Measurements from ENCODE around the gene TGM6.

Gene TGM6

DNA sequence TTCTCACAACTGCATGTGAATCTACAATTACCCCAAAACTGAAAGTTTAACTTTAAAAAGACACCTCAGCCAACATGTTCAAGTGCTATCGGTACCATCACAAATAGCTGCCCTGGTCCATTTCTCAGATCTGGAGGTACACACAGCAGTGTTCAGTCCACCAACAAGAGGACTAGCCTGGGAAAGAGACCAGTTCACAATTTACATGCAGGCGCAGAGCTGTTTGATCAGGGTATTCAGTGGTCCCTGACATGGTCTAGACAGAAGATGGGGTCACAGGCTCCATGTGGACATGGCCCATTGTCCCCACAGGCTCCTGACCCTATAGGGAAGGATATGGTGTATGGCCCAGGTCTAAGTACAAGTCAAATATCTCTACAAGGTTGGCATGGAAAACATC lies 15.6 kb upstream of the TGM6 start:
- DNase-seq = no peak

GRCh38 chr20:2365666-2366065 lies 15.0 kb upstream of the TGM6 start:
- DNase-seq = no peak

DNA sequence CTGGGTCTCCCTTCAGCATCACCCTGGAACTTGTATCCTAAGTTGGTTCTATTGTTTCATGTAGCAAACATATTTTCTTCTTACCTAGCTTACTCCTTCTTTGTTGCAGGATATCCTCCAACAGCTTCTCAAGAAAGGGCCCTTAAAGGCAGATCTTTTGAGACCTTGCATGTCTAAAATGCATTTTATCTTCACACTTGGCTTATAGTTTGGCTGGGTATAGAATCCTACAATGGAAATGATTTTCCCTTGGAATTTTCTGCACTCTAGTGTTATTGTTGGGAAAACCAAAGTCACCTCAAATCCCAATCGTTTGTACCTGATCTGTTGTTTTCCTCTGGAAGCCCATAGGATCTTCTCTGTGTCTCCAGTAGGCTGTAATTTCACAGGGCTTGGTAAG lies 12.1 kb upstream of the TGM6 start:
- DNase-seq = no peak

DNA sequence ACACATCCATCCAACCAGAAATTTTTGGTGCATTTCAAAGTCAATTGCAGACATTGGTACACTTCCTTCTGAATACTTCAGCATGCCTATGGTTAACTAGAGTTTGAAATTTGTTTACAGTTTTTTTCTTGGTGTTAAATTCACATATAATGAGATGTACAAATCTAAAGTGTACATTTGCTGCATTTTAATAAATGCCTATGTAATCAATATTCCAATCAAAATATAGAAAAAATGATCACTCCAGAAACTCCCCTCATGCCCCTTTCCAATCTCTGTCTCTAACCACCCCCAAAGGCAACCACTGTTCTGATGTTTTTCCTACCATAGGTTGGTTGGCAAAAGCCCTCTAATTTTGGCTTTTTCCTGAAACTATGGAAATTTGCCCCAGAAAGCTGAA lies 7.6 kb upstream of the TGM6 start:
- DNase-seq = no peak

DNA sequence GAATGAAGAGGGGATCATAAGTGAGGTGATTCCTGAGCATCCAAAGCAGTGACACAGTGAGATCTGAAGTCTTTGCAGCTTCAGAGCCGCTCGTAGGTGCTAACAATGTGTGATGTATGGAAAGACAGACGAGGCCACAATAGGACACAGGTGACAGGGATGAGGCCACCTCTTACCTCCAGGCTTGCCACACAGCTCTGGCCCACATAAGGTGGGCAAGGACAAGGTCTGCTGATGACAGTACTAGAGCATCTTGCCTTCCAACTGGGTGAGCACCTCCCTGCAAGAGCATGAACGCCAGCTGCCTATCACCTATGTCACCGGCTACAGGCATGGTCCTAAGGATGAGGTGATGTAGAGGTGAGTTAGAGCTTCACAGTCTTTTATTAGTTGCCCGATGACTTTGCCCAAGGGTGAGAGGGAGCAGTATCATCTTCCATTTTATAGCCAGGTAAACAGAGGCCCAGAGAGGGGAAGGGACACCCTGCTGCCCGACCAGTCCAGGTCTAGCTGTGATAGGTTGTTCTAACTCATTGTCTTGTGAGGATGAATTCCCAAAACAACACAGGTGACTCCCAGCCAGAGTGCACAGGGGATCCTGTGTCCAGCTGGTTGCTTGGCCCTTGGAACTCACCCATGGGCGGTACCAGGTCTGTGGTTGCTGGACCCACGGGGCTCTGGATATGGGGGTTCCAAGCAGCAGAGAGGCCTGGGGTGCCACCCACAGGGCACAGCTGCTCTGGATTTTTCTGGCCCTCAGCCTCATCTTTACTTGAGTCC lies 6.2 kb upstream of the TGM6 start:
- no peak for DNase-seq

- DNase-seq = no peak
These were observed 1.8 kb upstream of the TGM6 start for GRCh38 chr20:2378893-2379292.

DNA sequence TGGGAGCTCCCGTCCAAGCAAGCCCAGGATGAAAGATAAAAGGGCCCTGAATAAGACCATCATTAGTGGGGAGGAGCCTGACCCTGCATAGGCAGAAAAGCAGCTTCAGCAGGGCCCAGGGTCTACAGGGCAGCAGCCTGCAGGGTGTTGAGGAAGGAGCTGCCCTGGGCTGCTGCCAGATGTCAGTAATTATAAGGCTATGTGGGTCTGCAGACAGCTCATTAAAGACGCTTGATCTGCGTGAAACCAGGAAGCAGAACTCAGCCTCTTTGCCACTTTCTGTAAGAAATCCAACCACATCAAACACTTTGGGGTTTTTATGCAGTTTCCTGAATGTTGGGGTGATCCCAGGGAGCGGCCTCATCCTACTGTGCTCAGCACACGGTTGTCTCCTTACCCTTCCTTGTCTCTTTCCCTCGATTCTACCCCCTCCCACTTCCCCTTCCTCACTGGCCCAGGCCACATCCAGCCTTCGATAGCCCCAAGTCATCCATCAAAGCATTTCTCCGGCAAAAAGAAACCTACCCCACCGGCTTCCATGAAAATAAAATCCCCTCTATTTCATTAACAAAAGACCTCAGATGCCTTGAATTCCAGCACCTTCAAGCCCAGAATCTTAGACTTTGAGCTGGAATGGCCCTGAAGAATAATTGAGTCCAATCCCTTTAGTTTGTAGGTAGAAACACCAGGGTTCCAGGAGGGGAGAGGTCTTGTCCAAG lies 1.0 kb upstream of the TGM6 start:
- peak; percentile 55 for DNase-seq

- no peak for DNase-seq
These were observed 602 bp downstream of the TGM6 start for GRCh38 chr20:2381303-2381702.

- no peak for DNase-seq
These were observed 2.1 kb downstream of the TGM6 start for GRCh38 chr20:2382833-2383232.

- no peak for DNase-seq
These were observed 4.3 kb downstream of the TGM6 start for GRCh38 chr20:2385026-2385425.

- DNase-seq = no peak
These were observed 4.8 kb downstream of the TGM6 start for GRCh38 chr20:2385496-2385895.

- no peak for DNase-seq
These were observed 5.9 kb downstream of the TGM6 start for GRCh38 chr20:2386516-2387179.

GRCh38 chr20:2387180-2387577 lies 6.5 kb downstream of the TGM6 start:
- DNase-seq = no peak

- no peak for DNase-seq
These were observed 6.9 kb downstream of the TGM6 start for GRCh38 chr20:2387580-2387979.

- DNase-seq = no peak
These were observed 10.4 kb downstream of the TGM6 start for GRCh38 chr20:2390951-2391675.

DNA sequence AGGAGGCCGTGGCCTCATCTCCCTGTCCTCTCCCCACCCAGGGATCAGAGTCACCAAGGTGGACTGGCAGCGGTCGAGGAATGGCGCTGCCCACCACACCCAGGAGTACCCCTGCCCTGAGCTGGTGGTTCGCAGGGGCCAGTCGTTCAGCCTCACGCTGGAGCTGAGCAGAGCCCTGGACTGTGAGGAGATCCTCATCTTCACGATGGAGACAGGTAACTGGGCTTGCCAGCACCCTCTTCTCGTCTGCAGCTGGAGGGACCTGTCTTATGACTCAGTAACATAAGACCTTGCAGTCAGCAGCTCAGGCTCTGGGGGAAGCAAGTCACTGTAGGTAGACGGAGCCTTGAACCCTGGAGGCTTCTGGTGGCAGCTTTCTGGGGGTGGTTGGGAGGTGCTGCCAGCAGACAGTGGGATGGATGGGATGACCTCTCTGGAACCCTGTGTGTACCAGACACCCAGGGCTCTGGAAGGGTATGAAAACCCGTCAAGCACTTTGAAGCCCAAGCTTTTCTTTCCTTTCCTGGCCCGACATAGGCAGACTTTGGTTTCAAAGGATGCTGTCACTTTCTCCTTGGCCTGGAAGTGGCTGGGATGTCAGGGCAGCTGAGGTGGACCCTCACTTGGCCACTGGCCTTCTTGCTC lies 13.8 kb downstream of the TGM6 start:
- no peak for DNase-seq

DNA sequence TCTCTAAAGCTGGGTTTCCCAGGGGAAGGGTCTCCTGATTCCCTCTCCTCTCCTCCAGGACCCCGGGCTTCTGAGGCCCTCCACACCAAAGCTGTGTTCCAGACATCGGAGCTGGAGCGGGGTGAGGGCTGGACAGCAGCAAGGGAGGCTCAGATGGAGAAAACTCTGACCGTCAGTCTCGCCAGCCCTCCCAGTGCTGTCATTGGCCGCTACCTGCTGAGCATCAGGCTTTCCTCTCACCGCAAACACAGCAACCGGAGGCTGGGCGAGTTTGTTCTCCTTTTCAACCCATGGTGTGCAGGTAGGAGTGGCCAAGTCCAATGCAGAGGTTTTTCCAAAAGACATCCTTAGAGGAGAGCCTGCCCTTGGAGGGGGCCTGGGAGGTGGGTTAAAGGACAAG lies 14.4 kb downstream of the TGM6 start:
- DNase-seq = no peak

DNA sequence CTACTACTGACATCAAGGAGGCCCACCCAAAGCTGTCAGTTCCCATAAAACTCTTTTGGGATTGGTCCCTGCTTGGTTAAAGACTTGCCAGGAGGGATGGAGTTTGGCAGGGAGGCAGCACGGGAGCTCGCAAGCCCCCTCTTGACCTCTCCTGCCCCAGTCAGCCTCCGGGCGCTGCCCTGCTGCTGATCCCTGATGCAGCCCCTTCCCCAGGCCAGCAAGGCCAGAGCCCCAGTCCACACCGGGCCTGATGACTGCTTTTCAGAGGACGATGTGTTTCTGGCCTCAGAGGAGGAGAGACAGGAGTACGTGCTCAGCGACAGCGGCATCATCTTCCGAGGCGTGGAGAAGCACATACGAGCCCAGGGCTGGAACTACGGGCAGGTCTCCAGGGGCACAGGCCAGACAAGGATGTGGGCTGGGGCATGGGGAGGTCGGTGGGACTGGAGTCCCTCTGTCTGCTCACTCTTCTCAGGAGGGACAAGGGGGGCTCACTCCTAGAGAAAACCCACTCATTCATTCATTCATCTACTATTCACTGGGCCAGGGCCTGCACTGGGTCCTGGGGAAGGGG lies 15.6 kb downstream of the TGM6 start:
- DNase-seq = no peak

DNA sequence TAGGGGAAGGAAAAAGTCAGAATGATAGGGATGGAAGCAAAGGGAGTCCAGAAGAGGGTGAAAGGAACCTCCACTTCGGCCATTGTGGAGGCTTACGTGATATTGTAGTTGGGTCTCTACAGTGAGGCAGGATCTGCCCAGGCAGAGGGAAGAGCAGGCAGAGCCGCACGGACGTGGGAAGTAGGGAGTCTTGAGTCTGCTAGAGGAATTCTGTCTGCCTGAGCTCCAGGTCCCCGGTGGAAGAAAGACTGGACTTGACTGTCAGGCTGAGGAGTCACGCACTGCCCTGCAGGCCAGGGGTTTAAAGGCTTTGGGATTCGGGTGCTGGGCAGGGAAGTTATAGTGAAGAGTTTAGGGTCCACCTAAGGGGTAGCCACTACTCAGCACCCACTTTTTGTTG lies 16.4 kb downstream of the TGM6 start:
- no peak for DNase-seq

DNA sequence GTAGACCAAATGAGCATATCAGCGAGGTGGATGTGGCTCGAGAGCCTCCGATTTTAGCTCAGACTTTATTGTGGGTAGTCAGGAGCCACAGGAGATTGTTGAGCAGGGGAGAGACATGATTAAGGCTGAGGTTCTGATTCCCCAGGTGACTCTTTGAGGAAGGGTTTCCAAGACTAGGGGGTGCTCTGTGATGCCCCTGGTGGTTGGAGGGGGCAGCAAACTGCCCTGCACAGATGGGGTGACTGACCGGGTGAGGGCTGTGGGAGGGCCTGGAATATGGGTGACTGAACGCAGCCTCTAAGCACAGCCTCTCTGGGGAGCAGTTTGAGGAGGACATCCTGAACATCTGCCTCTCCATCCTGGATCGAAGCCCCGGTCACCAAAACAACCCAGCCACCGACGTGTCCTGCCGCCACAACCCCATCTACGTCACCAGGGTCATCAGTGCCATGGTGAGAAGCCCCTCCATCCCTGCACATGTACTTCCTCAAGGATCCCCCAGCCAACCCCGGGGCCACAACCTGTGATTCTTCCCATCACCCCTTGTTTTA lies 17.0 kb downstream of the TGM6 start:
- no peak for DNase-seq

- DNase-seq = no peak
These were observed 17.7 kb downstream of the TGM6 start for GRCh38 chr20:2398449-2398848.

DNA sequence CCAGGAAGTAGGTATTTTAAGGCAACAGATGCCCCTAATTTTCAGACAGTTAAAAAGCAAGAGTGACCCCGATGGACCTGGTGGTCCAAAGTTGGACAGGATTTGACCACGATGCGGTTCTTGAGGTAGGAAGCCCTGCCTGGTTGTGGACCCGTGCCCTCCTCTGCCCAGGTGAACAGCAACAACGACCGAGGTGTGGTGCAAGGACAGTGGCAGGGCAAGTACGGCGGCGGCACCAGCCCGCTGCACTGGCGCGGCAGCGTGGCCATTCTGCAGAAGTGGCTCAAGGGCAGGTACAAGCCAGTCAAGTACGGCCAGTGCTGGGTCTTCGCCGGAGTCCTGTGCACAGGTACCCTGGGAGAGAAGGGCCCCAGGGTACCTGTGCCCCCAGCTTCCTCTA lies 18.7 kb downstream of the TGM6 start:
- no peak for DNase-seq

Data from central memory CD4-positive, alpha-beta T cell (primary cell).